Esophagus squamous epithelium (tissue), 4 donors: Measurements from ENCODE around the gene PRR14L.

Source experiments
- CTCF ChIP-seq, 6 experiments: fragments of 450-650 bp in 4 of 6; fragments of 200-600 bp in 2 of 6; sonication (generic) in 2 of 6; IDR thresholded peaks; one replicate each; pipeline ENCODE4 v1.5.1; 2016 to 2019; ENCODE audit warnings: antibody characterized with exemption in 6 of 6, mild to moderate bottlenecking in 4 of 6, moderate library complexity in 4 of 6
- POLR2A ChIP-seq, 4 donors: fragments of 450-650 bp; IDR thresholded peaks; one replicate each; pipeline ENCODE4 v1.6.1; 2017; ENCODE audit warnings: antibody characterized with exemption in 4 of 4, mild to moderate bottlenecking in 4 of 4, moderate library complexity in 3 of 4

- TF ChIP-seq CTCF (IDR thresholded peaks at IDR 0.05), result no peak
- peak in 1 of 4 donors; percentile 9 for TF ChIP-seq POLR2A (IDR thresholded peaks at IDR 0.05)
Observed at GRCh38 chr22:31637447-31637890, 112.5 kb downstream of the PRR14L start.
